ENCODE measurements around the gene WFS1. TPM values are rescaled to one million over a fixed set of nuclear protein-coding genes. Genes with fewer than 3 reads are reported as not detected.
A peak's percentile ranks its signal among the peaks of the same experiment; 100 is the strongest.

The WFS1 gene
- total RNA-seq, 1 experiment from 2014 or later, result 21.5 TPM

- H3K27ac ChIP-seq (ENCODE audit: low read depth, low read length), result peak overlapping the region; percentile 21; the same call in 1 of the 2 replicates
- H3K4me2 ChIP-seq (ENCODE audit: low read length), result peak overlapping the region; percentile 76
- DNase-seq (ENCODE audit: low read depth, low spot score), result peak; percentile 29
- no TSS peak for BruUV-seq (replicated peaks)
- H3K36me3 ChIP-seq (ENCODE audit: control insufficient read depth in 1 of 2, insufficient read depth in 2 of 2, low read length in 2 of 2), result no peaks in the 10 kb centered on the region
- no peaks in the 10 kb centered on the region for H3K9me2 ChIP-seq (ENCODE audit: insufficient read depth)
- RAD21 ChIA-PET (ENCODE audit: low non-redundant PET in 1 of 2, low total read pairs in 2 of 2, uncharacterized antibody in 2 of 2, unreplicated experiment in 2 of 2), result no interaction called here
- peak overlapping the region; percentile 39 for H3K9ac ChIP-seq (ENCODE audit: low read length)
- H3K9me3 ChIP-seq (ENCODE audit: control insufficient read depth in 1 of 2, insufficient read depth in 1 of 2, low read depth in 1 of 2, low read length in 2 of 2), result no peaks in the 10 kb centered on the region
- peak; percentile 81 for ATAC-seq
- POLR2A ChIA-PET, result no interaction called here
- H3K4me3 ChIP-seq (replicated peaks in 1 of 2; ENCODE audit: low read depth in 1 of 2, low read length in 2 of 2), result peak overlapping the region; percentile 35 to 54
- no peak overlapping the region for H2AFZ ChIP-seq (ENCODE audit: low read depth, low read length, poor library complexity, severe bottlenecking)
- intact Hi-C loops (cut with micrococcal nuclease), result no loop called here
- peak; percentile 55; the same call in 1 of the 2 replicates for TF ChIP-seq SP1 (IDR thresholded peaks at IDR 0.05; ENCODE audit: low read depth)
- TF ChIP-seq TCF7L2 (IDR thresholded peaks at IDR 0.05; ENCODE audit: borderline replicate concordance, extremely low read depth, insufficient read depth, insufficient read length), result no peak
- peak; percentile 53; the same call in 1 of the 2 replicates for TF ChIP-seq ZFX (IDR thresholded peaks at IDR 0.05)
- TF ChIP-seq REST (IDR thresholded peaks at IDR 0.05; ENCODE audit: low read depth), result no peak
- peak; percentile 73 for TF ChIP-seq EGR1 (IDR thresholded peaks at IDR 0.05; ENCODE audit: low read depth)
- no peak for TF ChIP-seq JUND (IDR thresholded peaks at IDR 0.05)
- TF ChIP-seq EZH2 (IDR thresholded peaks at IDR 0.05), result no peak
- peaks cover 5 to 13% of the 10 kb centered on the region in 2 experiments; a peak in 2 of 4 replicates for H3K4me1 ChIP-seq (ENCODE audit: control insufficient read depth in 1 of 2, insufficient read depth in 2 of 2, low read length in 2 of 2)
- H3K27me3 ChIP-seq (ENCODE audit: insufficient read depth, low read length), result peaks cover 38% of the 10 kb centered on the region
- H3K79me2 ChIP-seq (ENCODE audit: insufficient read depth, low read length), result no peaks in the 10 kb centered on the region
- CTCF ChIA-PET, result no interaction called here
- H4K20me1 ChIP-seq (ENCODE audit: insufficient read depth), result no peaks in the 10 kb centered on the region
These were observed 47.5 kb upstream of the WFS1 start for GRCh38 chr4:6221851-6222760.

Measured in HCT116 (cell line).